AG09309 (cell line): ENCODE data around the gene SPIRE1.

ENCODE experiments used
- DNase-seq: peaks from one replicate; pipeline ENCODE4 v3.0.0-alpha.2; 2010; ENCODE audit warnings: low read depth
- H3K4me3 ChIP-seq: 2 replicates; pipeline ENCODE4 v1.5.1; 2011; ENCODE audit warnings: mild to moderate bottlenecking, low read depth, low read length, moderate library complexity; ENCODE audit not compliant: control insufficient read depth
- TF ChIP-seq, protein P1 (sequence below): IDR thresholded peaks from 2 replicates; pipeline ENCODE4 v1.5.1; 2011; ENCODE audit warnings: mild to moderate bottlenecking, low read depth, low read length, inconsistent platforms; ENCODE audit not compliant: insufficient read depth, control insufficient read depth; ENCODE audit errors: missing control alignments

SPIRE1 gene

DNA sequence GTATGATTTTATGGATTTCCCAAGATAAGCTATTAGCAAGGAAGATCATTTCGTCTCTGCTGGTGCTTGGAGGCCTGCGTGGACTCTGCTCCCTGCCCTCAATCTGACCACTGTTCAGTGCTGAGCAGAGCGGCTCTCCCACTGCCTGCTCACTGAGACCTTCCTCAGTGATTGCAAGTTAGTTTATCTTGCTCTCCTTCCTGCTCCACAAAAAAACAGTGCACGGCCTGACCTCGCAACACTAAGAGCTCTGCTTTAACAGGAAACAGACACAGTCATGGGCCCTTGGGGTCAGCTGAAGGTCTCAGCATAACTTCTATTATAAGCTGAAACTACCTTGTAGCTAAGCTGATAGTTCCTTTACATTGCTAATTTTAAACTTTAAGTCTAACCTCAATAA is 197.0 kb downstream of the SPIRE1 start:
- TF ChIP-seq, protein P1, sequence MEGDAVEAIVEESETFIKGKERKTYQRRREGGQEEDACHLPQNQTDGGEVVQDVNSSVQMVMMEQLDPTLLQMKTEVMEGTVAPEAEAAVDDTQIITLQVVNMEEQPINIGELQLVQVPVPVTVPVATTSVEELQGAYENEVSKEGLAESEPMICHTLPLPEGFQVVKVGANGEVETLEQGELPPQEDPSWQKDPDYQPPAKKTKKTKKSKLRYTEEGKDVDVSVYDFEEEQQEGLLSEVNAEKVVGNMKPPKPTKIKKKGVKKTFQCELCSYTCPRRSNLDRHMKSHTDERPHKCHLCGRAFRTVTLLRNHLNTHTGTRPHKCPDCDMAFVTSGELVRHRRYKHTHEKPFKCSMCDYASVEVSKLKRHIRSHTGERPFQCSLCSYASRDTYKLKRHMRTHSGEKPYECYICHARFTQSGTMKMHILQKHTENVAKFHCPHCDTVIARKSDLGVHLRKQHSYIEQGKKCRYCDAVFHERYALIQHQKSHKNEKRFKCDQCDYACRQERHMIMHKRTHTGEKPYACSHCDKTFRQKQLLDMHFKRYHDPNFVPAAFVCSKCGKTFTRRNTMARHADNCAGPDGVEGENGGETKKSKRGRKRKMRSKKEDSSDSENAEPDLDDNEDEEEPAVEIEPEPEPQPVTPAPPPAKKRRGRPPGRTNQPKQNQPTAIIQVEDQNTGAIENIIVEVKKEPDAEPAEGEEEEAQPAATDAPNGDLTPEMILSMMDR, result no peak
- no peak overlapping the region for H3K4me3 ChIP-seq
- no peak for DNase-seq

DNA sequence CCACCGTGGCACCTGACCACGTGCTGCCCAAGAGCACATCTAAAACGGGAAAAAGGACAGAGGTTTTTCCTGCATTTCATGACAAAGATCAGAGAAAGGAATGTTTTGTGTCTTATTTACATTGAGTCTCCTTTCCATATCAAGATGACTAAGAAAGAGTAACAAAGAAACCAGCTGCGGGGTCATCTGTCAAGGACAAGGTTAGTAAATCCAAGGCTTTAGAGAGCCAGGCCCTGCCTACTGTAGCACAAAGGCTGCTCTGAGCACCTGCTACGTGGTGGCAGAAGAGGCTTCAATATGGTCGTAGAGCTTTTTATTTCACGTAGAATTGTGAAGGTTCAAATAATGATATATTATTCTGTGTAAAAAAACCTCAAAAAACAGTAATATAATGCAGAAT is 199.1 kb downstream of the SPIRE1 start:
- TF ChIP-seq, protein P1, result no peak
- DNase-seq, result no peak
- no peak overlapping the region for H3K4me3 ChIP-seq

DNA sequence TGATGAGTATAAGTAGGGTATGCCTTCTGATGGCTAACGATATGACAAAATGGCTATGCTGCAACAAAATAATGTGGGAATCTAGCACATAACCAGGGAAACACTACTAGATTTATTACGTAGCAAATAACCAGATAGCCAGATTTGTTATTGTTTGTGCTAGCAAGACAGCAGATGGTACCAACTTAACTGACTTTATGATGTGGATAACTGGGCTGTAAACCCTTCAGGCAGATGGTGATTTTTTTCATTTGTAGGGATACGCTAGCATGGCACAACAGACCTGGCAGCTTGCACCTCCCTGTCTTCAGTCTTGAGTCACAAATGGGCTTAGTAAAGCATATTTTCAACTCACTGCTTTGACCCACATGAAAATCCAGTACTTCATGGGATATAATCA is 201.5 kb downstream of the SPIRE1 start:
- H3K4me3 ChIP-seq, result no peak overlapping the region
- TF ChIP-seq, protein P1, result no peak
- no peak for DNase-seq

DNA sequence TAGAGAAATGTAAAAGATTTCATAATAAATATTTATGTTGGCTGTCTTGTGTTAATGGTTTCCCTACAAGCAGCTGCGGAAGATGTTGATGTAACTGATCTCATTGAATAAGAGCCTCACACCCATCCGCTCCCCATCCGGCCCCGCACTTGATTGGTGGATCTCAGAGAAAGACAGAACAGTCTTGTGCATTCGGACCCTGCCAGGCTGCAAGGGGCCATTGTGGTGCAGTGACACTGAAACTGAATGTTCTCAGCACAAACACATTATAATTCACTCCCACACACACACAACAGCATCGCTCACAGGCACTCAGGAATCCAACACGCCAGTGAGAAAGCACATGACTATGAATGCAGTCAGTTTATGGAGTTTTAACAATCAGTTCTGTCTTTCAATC is 202.4 kb downstream of the SPIRE1 start:
- H3K4me3 ChIP-seq, result no peak overlapping the region
- TF ChIP-seq, protein P1, result no peak
- DNase-seq, result no peak

DNA sequence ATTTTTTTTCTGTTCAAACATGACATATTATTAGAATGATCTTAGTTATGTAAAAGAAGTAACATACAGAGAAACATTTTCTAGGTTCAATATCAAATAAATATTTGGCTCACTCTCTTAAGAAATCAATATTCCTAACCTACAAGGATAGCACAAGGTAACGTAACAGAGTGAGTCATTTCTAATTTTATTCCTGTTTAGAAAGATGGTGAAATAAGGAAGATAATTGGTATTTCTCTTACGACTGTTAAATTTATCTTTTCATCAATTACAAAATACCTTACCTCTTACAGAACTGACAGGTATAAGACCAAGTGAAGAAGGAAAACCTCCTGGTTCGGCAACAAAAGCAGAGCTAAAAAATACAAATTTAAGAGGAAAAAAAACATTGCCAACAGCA is 205.1 kb downstream of the SPIRE1 start:
- TF ChIP-seq, protein P1, result no peak
- no peak for DNase-seq
- no peak overlapping the region for H3K4me3 ChIP-seq

DNA sequence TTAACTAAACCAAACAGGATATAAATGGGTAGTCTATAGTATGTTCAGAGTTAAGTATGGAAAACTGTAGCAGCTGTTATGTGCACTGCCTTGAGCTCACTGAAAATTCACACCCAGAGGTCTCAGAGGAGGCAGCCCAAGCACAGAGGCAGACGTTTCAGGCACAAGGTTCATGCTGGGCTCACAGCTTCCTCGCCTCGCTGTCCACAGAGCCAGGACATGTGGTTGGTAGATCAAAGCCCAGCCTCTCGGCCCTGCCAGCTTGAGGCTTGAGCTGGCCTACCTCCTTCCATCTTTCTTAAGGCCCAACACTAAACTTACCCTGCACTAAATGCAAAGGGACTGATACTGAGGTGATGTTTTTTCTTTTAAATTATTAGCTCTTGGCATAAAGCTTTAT is 206.5 kb downstream of the SPIRE1 start:
- no peak for DNase-seq
- TF ChIP-seq, protein P1, result no peak
- H3K4me3 ChIP-seq, result no peak overlapping the region

DNA sequence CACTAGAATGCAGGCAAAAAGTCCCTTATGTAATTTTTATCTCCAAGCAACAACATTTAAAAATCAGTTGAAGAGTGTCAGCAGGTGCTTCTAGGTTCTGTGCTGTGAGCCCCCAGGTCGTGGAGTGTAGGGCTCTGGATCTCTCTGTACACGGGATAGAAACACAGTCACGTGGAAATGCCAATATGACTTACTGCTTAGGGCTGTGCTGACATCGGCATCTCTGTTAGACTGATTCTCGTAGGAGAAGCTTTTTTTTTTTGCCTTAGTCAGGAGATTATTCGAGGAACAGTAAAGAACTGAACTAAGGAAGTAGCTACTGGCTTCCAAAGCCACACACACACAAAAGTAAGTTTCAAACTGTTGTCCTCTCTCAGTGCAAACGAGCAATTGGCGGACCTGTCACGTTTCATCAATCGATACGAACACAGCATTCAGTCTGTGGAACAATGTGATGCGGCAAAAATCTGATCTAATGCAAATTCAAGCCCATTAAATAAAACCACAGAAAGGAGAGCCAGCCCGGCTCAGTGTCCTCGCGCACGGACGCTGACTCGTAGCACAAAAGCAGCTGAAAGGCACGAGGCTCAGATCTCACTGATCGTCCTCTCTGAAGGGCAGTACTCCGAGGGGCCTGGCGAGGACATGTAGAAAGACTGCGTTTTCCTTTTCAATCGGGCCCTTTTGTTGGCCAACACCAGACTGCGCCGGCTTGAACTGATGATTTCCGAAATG is 208.7 kb downstream of the SPIRE1 start:
- TF ChIP-seq, protein P1, result no peak
- no peak for DNase-seq
- no peak overlapping the region for H3K4me3 ChIP-seq
